Epithelial cell of esophagus (primary cell): ENCODE data around the gene NSMF.
"Not testable (repeated sequence)": the region's sequence is repeated elsewhere in the genome, so short reads cannot be mapped to it uniquely, and the experiment has no call there.

Source experiments
- DNase-seq: peaks from one replicate; pipeline ENCODE4 v3.0.0; 2010; ENCODE audit warnings: low read depth
- H3K4me3 ChIP-seq: 2 replicates; pipeline ENCODE4 v1.5.1; 2011; ENCODE audit warnings: mild to moderate bottlenecking, low read length, control low read depth
- TF ChIP-seq, protein P1 (sequence below): IDR thresholded peaks from 2 replicates; pipeline ENCODE4 v1.5.1; 2011; ENCODE audit warnings: low read depth, mild to moderate bottlenecking, low read length, control low read depth, inconsistent platforms; ENCODE audit not compliant: insufficient read depth; ENCODE audit errors: missing control alignments

NSMF gene

DNA sequence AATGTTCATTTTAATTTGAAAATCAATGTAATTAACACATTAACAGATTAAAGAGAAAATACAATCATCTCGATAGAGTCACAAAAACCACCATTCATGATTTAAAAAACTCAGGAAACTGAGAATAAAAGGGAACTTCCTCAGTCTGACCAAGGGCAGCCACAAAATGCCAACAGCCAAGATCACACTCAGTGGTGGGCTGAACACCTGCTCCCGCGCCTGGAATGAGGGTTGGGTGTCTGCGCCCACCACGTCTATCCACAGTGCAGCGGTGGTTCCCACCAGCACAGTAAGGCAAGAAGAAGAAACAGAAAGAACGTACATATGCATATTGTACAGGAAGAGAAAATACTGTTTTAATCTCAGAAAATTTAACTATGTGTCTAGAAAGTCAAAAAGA is 11.7 kb upstream of the NSMF start:
- no peak overlapping the region for H3K4me3 ChIP-seq
- TF ChIP-seq, protein P1, sequence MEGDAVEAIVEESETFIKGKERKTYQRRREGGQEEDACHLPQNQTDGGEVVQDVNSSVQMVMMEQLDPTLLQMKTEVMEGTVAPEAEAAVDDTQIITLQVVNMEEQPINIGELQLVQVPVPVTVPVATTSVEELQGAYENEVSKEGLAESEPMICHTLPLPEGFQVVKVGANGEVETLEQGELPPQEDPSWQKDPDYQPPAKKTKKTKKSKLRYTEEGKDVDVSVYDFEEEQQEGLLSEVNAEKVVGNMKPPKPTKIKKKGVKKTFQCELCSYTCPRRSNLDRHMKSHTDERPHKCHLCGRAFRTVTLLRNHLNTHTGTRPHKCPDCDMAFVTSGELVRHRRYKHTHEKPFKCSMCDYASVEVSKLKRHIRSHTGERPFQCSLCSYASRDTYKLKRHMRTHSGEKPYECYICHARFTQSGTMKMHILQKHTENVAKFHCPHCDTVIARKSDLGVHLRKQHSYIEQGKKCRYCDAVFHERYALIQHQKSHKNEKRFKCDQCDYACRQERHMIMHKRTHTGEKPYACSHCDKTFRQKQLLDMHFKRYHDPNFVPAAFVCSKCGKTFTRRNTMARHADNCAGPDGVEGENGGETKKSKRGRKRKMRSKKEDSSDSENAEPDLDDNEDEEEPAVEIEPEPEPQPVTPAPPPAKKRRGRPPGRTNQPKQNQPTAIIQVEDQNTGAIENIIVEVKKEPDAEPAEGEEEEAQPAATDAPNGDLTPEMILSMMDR, result no peak
- no peak for DNase-seq

DNA sequence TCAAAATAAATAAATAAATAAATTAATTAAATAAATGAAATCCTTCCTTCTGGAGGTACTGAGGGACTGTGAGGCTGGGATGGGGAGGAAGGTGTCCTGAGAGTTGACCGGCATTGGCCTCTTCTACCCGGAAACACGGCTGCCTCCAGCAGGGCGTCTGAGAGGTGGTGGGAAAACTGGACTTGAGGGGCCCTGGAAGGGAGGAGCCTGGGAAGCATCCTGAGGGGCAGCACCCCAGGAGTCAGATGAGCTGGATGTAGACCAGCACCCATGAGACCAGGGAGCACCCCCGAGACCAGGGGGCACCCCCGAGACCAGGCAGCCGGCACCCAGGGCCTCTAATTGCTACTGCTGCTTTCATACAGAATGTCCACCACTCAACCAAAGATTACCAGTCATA is 8.8 kb upstream of the NSMF start:
- TF ChIP-seq, protein P1, result no peak
- no peak for DNase-seq
- no peak overlapping the region for H3K4me3 ChIP-seq

DNA sequence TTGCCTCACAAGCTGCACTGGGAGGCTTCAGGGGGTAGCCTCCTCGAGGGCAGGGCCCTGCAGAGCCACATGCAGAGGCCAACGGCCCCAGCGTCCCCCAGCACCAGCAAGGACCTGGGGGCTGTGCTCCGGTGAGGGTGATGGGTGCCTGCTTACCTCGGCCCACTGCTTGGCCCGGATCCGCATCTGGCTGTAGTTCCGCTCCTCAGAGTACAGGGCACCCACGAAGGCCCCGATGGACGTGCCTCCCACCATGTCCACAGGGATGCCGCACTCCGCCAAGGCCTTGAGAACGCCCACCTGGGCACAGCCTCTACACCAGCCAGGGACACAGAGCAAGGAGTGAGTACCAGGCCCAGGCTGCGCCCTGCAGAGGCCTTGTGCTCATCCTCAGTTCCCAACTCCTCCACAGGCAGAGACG is 8.0 kb upstream of the NSMF start:
- TF ChIP-seq, protein P1, result no peak
- H3K4me3 ChIP-seq, result no peak overlapping the region
- DNase-seq, result no peak

DNA sequence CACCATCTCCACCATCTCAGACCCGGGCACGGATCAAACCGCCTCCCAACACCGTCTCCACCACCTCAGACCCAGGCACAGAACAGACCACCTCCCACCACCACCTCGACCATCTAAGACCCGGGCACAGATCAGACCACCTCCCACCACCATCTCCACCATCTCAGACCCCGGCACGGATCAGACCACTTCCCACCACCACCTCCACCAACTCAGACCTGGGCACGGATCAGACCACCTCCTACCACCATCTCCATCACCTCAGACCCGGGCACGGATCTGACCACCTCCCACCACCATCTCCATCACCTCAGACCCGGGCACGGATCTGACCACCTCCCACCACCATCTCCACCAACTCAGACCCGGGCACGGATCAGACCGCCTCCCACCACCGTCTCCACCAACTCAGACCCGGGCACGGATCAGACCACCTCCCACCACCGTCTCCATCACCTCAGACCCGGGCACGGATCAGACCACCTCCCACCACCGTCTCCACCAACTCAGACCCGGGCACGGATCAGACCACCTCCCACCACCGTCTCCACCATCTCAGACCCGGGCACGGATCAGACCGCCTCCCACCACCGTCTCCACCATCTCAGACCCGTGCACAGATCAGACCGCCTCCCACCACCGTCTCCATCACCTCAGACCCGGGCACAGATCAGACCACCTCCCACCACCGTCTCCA is 7.4 kb upstream of the NSMF start:
- not testable (repeated sequence) for H3K4me3 ChIP-seq, DNase-seq

DNA sequence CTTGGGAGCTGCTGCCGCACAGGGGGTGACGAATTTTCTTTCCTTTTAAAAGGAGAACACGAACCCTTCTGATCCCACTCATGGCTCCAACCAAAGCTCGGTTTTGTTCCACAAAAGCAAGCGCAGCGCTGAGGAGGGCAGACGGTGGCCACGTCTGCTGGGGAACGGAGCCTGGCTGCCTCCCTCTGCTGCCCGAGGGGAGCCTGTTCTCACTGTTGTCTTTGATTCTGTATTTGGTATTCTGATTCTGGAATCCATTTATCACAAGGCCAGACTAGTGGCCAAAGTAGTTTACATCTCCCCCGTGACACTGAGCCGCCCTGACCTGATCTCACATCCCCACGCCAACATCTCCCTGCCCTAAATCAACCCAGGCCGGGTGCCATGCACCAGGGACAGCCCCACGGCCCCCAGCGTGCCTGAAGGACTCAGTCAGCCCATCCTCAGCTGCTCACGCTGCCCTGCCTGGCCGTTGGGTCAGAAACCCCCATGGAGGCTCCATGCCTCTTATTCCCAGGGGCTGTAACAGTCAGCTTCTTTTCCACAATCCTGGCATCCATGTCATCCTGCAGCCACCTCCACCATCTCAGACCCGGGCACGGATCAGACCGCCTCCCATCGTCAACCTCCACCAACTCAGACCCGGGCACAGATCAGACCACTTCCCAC is 6.7 kb upstream of the NSMF start:
- TF ChIP-seq, protein P1, result no peak
- DNase-seq, result no peak

DNA sequence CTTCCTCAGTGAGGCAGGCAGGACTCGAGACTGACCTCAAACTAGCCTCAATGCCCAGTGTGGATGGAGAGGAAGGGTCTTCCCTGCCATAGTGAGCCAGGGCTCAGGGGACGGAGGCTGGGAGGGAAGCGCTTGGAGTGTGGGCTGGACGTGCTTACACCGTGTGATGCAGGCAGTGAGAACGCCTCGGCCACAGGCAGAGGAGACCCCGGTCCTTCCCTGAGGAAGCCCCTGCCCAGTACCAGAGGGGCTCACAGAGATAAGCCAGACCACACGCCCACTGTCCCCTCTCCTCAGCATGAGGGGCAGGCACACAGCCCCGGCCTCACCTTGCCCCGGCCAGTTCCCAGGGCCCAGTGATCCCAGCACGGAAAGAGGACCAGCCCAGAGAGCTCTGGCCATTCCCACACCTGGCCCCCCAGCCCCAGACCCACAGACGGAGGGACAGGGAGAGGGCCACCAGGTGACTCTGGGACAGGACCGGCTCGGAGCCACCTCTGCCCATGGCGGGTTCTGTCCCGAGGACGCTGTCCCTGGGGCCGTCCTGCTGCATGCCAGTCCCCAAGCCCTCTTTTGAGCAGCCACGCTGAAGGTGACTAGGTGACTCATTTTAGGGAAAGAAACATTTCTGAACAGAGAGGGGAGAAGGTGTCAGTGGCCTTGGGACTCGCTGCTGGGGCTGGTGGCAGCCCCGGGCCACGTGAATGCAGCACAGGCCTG is 6.0 kb upstream of the NSMF start:
- TF ChIP-seq, protein P1, result no peak
- no peak overlapping the region for H3K4me3 ChIP-seq
- DNase-seq, result no peak

More for the DNA sequence above, 6.7 kb upstream of the NSMF start:
- no peak overlapping the region for H3K4me3 ChIP-seq

DNA sequence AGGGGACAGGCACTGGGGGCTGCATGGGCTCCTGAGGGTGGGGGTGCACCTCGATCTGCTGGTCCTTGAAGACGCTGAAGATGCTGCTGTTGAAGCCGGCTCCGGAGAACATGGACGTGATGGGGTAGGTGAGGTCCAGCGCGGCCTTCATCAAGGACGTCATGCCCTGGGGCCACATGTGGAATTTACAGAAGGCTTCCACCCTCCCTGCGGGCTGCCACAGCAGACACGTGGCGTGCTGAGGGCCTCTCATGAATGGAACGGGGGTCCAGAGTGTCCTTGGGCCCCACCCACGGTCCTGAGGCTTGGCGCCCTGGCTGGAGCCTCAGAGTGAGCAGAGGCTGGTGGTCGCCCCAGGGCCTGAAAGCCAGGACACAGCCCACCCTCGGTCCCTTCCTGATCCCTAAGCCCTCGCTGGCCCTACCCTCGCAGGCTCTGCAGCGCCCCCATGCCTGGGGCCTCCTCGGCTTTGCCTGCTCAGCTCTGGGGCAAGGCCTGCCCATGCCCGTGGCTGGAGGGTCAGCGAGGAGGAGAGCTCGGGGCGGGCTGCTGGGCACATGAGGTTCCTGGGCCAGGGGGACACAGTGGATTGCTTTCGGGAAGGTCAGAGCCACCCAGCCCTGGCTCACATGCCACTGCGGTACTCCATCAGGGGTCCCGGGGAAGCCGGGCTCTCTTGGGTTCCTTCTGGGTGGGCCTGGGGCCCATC is 5.3 kb upstream of the NSMF start:
- TF ChIP-seq, protein P1, result no peak
- no peak for DNase-seq
- no peak overlapping the region for H3K4me3 ChIP-seq
